HG02610 (cell line): ENCODE results near the gene ORC3.
"Not testable (repeated sequence)": the region's sequence is repeated elsewhere in the genome, so short reads cannot be mapped to it uniquely, and the experiment has no call there.

Experiments used
- ATAC-seq: cut with Tn5 transposase; IDR thresholded peaks from one replicate; pipeline ENCODE4 v1.9.1; 2021; ENCODE audit warnings: mild to moderate bottlenecking, moderate library complexity; ENCODE audit not compliant: unreplicated experiment

Gene ORC3

GRCh38 chr6:87690441-87690840, 100.5 kb downstream of the ORC3 start:
- no peak for ATAC-seq

- ATAC-seq: no peak
These were observed 102.2 kb downstream of the ORC3 start for GRCh38 chr6:87692086-87692485.

GRCh38 chr6:87696817-87697216, 106.9 kb downstream of the ORC3 start:
- ATAC-seq: not testable (repeated sequence)

- no peak for ATAC-seq
These were observed 107.9 kb downstream of the ORC3 start for GRCh38 chr6:87697581-87698546.

- peak; percentile 30 for ATAC-seq
These were observed 108.6 kb downstream of the ORC3 start for GRCh38 chr6:87698547-87699006.

- no peak for ATAC-seq
These were observed 109.6 kb downstream of the ORC3 start for GRCh38 chr6:87699576-87699975.

GRCh38 chr6:87700397-87701343, 110.7 kb downstream of the ORC3 start:
- ATAC-seq: no peak

GRCh38 chr6:87701344-87701675, 111.4 kb downstream of the ORC3 start:
- ATAC-seq: no peak

- ATAC-seq: peak; percentile 58
These were observed 112.0 kb downstream of the ORC3 start, which contains the start of gene AKIRIN2 for GRCh38 chr6:87701676-87702588. TSS of gene AKIRIN2 (minus strand) at chr6:87702233. CDS start at chr6:87701684, 549 bp downstream.

- ATAC-seq: no peak
These were observed 112.6 kb downstream of the ORC3 start for GRCh38 chr6:87702589-87702945.

- not testable (repeated sequence) for ATAC-seq
These were observed 113.1 kb downstream of the ORC3 start for GRCh38 chr6:87703039-87703438.

GRCh38 chr6:87705070-87705691, 115.2 kb downstream of the ORC3 start:
- ATAC-seq: peak; percentile 76

- no peak for ATAC-seq
These were observed 116.4 kb downstream of the ORC3 start for GRCh38 chr6:87706187-87706966.

- not testable (repeated sequence) for ATAC-seq
These were observed 118.9 kb downstream of the ORC3 start for GRCh38 chr6:87708581-87709427.

- peak; percentile 29 for ATAC-seq
These were observed 120.2 kb downstream of the ORC3 start for GRCh38 chr6:87710090-87710489.

GRCh38 chr6:87712713-87713112, 122.8 kb downstream of the ORC3 start:
- not testable (repeated sequence) for ATAC-seq

- peak; percentile 69 for ATAC-seq
These were observed 124.3 kb downstream of the ORC3 start for GRCh38 chr6:87714093-87714842.
